Psoas muscle (tissue), 8 donors: Measurements from ENCODE around the gene MYO18A. TPM values are rescaled to one million over a fixed set of nuclear protein-coding genes. Genes with fewer than 3 reads are reported as not detected.
A peak's percentile ranks its signal among the peaks of the same experiment; 100 is the strongest.
"Not testable (repeated sequence)": the region's sequence is repeated elsewhere in the genome, so short reads cannot be mapped to it uniquely, and the experiment has no call there.

Source experiments
- ATAC-seq, 4 donors: fragments of 200-7000 bp; cut with Tn5 transposase; one replicate each; pipeline ENCODE4 v1.9.1; 2020; ENCODE audit warnings: moderate library complexity in 3 of 4, mild to moderate bottlenecking in 2 of 4
- DNase-seq, 2 donors: peaks; one replicate each; pipeline ENCODE4 v3.0.0-alpha.2; 2020
- H3K27ac ChIP-seq: fragments of 200-600 bp; one replicate; pipeline ENCODE4 v1.8.0; 2022
- H3K27me3 ChIP-seq, 3 donors: fragments of 200-600 bp in 1 of 3; one replicate each; pipeline versions ENCODE4 v1.6.1 to v1.8.0; 2013 to 2022; ENCODE audit warnings: low read length in 2 of 3, mild to moderate bottlenecking in 2 of 3, moderate library complexity in 1 of 3; ENCODE audit not compliant: insufficient read depth in 3 of 3
- H3K36me3 ChIP-seq, 2 donors: fragments of 200-600 bp in 1 of 2; one replicate each; pipeline versions ENCODE4 v1.6.1 to v1.8.0; 2013 to 2022; ENCODE audit warnings: low read depth in 1 of 2, mild to moderate bottlenecking in 1 of 2, moderate library complexity in 1 of 2; ENCODE audit not compliant: insufficient read depth in 1 of 2
- H3K4me1 ChIP-seq: fragments of 200-600 bp; one replicate; pipeline ENCODE4 v1.8.0; 2022
- H3K4me3 ChIP-seq: fragments of 200-600 bp; one replicate; pipeline ENCODE4 v1.8.0; 2022; ENCODE audit warnings: mild to moderate bottlenecking
- H3K9me3 ChIP-seq: fragments of 200-600 bp; one replicate; pipeline ENCODE4 v1.8.0; 2022
- CTCF ChIP-seq: fragments of 200-600 bp; IDR thresholded peaks from one replicate; pipeline ENCODE4 v1.8.0; 2022; ENCODE audit warnings: antibody characterized with exemption
- WGBS, 3 donors: extraction: QIAGEN DNeasy Blood & Tissue Kit; methylation state at CpG; one replicate each; pipeline versions ENCODE4 v1.1.6 to v1.1.7; 2013; 5-methylcytosine and 5-hydroxymethylcytosine counted together
- intact Hi-C, 2 donors: fragments of 100-400 bp; cut with DNase I; formaldehyde crosslinking; loops; one replicate each; pipeline versions ENCODE4 v1.11.0 to v1.14.2; 2022
- polyA plus RNA-seq, 3 donors: library from polyadenylated mRNA; stranded (reverse); fragments of 200-250 nt; gene quantifications; one replicate each; pipeline ENCODE4 v1.2.3, GENCODE V29; 2013
- total RNA-seq, 4 donors: library from RNA; stranded (reverse); fragmentation: NEBNext Ultra II Directional in 2 of 4; extraction: Animal tissue kit (Norgen Biotek cat#: 25700) in 2 of 4; gene quantifications; one replicate each; pipeline versions ENCODE4 v1.2.1 to v1.2.4, GENCODE V29; 2021 to 2023
- donor health status: healthy with polysubstance abuse.
- donor health status: DM: no; HTN: no; CAD: no; lungs with moderate emphysema.
- donor health status: Bipolar disorder and iron deficiency.
- donor health status: healthy.
- donor health status: DM: yes; HTN: yes; CAD: no.
- donor health status: DM: no; HTN: no; CAD: no.
- donor health status: DM: no; HTN: no; CAD: no.
- donor health status: DM: yes; HTN: yes; CAD: no.

The MYO18A gene
- total and polyA plus RNA-seq, 7 donors: 142 to 1,274 (median 770) TPM

GRCh38 chr17:29089601-29090044, 90.6 kb downstream of the MYO18A start:
- peak in 1 of 2 donors; percentile 44 for DNase-seq
- 30 to 45% (median 35%) methylated on average over 20 of the region's 20 CpGs for WGBS, 3 donors
- no peaks in the 10 kb centered on the region for H3K27me3 ChIP-seq
- intact Hi-C loops: no loop called here
- no peak overlapping the region for H3K4me3 ChIP-seq
- no peaks in the 10 kb centered on the region for H3K4me1 ChIP-seq
- H3K9me3 ChIP-seq: no peaks in the 10 kb centered on the region
- peaks cover 20 to 100% of the 10 kb centered on the region in 2 donors for H3K36me3 ChIP-seq
- H3K27ac ChIP-seq: peak overlapping the region; percentile 16
- ATAC-seq: peak; percentile 60 to 70 (median 64)
- TF ChIP-seq CTCF: no peak

- H3K27ac ChIP-seq, DNase-seq, ATAC-seq, H3K4me3 ChIP-seq, H3K9me3 ChIP-seq, H3K4me1 ChIP-seq, intact Hi-C loops, H3K27me3 ChIP-seq: not testable (repeated sequence)
- H3K36me3 ChIP-seq: peaks cover 13 to 100% of the 10 kb centered on the region in 2 donors
- WGBS, 3 donors: 96 to 100% (median 97%) methylated on average over 3 of the region's 3 CpGs
Measured at GRCh38 chr17:29088782-29089181, 91.4 kb downstream of the MYO18A start.

GRCh38 chr17:29086628-29087332, 93.4 kb downstream of the MYO18A start:
- no peak for TF ChIP-seq CTCF
- no peaks in the 10 kb centered on the region for H3K4me1 ChIP-seq
- intact Hi-C loops: no loop called here
- 90 to 95% (median 92%) methylated on average over 19 of the region's 19 CpGs for WGBS, 3 donors
- H3K36me3 ChIP-seq: peaks cover 5 to 100% of the 10 kb centered on the region in 2 donors
- ATAC-seq: no peak
- no peaks in the 10 kb centered on the region for H3K9me3 ChIP-seq
- no peak overlapping the region for H3K27ac ChIP-seq
- DNase-seq: no peak
- H3K4me3 ChIP-seq: no peak overlapping the region
- no peaks in the 10 kb centered on the region for H3K27me3 ChIP-seq

DNA sequence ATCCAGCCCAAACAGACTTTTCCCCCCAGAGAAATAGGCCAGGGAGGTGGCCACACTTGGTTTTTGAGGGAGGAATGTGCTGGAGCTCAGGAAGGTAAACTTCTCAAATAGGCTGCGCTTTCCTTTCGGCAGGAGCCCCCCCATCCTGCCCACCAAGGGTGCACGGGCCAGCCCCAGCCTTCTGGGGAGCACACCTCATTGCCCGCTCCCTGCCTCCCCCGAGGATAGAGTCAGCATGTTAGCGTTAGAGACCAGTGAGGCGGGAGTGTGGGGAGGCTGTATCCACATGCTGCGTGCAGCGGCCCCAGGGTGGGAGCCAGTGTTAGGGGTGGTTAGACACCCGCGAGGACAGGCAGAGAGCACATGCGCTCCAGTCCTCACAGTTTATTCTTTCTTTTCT, 95.0 kb downstream of the MYO18A start:
- TF ChIP-seq CTCF: no peak
- no peaks in the 10 kb centered on the region for H3K9me3 ChIP-seq
- ATAC-seq: no peak
- no peak for DNase-seq
- H3K27me3 ChIP-seq: no peaks in the 10 kb centered on the region
- H3K36me3 ChIP-seq: peaks cover 8 to 100% of the 10 kb centered on the region in 2 donors
- H3K27ac ChIP-seq: no peak overlapping the region
- intact Hi-C loops: no loop called here
- WGBS, 3 donors: 88 to 93% (median 91%) methylated on average over 12 of the region's 12 CpGs
- no peaks in the 10 kb centered on the region for H3K4me1 ChIP-seq
- H3K4me3 ChIP-seq: no peak overlapping the region

DNA sequence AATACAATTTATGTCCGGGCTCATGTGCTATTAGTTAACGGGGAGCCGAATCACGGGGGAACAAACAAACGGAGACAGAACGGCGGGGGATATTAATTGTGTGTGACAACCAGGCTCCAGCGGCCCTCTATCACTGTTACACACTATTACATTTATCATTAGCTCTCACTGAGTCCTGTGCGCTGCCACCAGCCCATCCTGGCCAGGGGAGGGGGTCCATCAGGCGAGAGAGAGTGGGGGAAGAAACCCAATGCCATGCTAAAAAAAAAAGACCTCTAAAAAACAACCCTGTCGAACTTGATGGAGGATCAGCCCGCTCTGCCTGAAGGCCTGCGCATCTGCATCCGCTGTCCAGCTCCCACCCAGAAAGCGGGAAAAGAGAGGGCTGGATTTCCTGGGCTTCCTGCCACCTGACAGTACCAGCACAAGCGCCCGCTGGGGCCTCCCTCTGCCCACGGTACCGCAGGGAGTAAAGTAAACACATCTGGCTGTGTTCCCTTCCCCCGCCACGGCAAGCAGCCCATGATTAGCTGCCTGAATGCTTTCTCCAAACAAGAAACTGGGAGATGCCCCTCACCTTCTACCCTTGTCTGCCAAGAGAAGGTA, 95.6 kb downstream of the MYO18A start:
- WGBS, 3 donors: 78 to 83% (median 82%) methylated on average over 21 of the region's 21 CpGs
- DNase-seq (no peak), ATAC-seq (no peak)

More for the DNA sequence above, 95.6 kb downstream of the MYO18A start:
- no peak overlapping the region for H3K4me3 ChIP-seq
- H3K27ac ChIP-seq: no peak overlapping the region
- no peak for TF ChIP-seq CTCF
- no peaks in the 10 kb centered on the region for H3K27me3 ChIP-seq
- no peaks in the 10 kb centered on the region for H3K4me1 ChIP-seq
- no peaks in the 10 kb centered on the region for H3K9me3 ChIP-seq
- peaks cover 10 to 100% of the 10 kb centered on the region in 2 donors for H3K36me3 ChIP-seq
- intact Hi-C loops: no loop called here
